ENCODE data around the gene LYL1. TPM values are rescaled to one million over a fixed set of nuclear protein-coding genes. Genes with fewer than 3 reads are reported as not detected.

The LYL1 gene
- total and polyA plus RNA-seq, 2 of the 13 experiments (the other 11 are each of a cell fraction or from before 2014, with no cell fraction given): 0.75 to 0.92 TPM

GRCh38 chr19:13104360-13104847, 1.7 kb upstream of the LYL1 start:
- 92% methylated on average over 29 of the region's 33 CpGs for WGBS (ENCODE audit: low lambda C conversion rate)
- POLR2A ChIA-PET: interaction anchor here (1.2 kb wide), 1 partner anchor 14 kb away, joined by 5 read pairs; the partner anchor contains the start of gene NACC1
- peak; percentile 63; the same call in 1 of the 2 replicates for TF ChIP-seq ZBTB38 (CRISPR knock-in tag; IDR thresholded peaks at IDR 0.05)
- TF ChIP-seq RBFOX2 (IDR thresholded peaks at IDR 0.05; ENCODE audit: low read depth, low read length): 0 out of 2 replicates have a peak, but pooled peaks have one; percentile 30
- TF ChIP-seq KLF12 (CRISPR knock-in tag; IDR thresholded peaks at IDR 0.05; ENCODE audit: borderline replicate concordance): no peak
- TF ChIP-seq MBNL3 (CRISPR knock-in tag; conservative IDR thresholded peaks at IDR 0.05): no peak
- TF ChIP-seq GABPB1 (CRISPR knock-in tag; IDR thresholded peaks at IDR 0.05): peak; percentile 13; the same call in 1 of the 2 replicates
- TF ChIP-seq RAD21 (CRISPR knock-in tag; IDR thresholded peaks at IDR 0.05): peak; percentile 36; the same call in 1 of the 2 replicates
- TF ChIP-seq PATZ1 (CRISPR knock-in tag; IDR thresholded peaks at IDR 0.05): peak; percentile 55
- TF ChIP-seq ZNF687 (CRISPR knock-in tag; IDR thresholded peaks at IDR 0.05): 0 out of 2 replicates have a peak, but pooled peaks have one; percentile 6
- TF ChIP-seq LCORL (IDR thresholded peaks at IDR 0.05): no peak
- no peak for TF ChIP-seq LCORL (CRISPR knock-in tag; IDR thresholded peaks at IDR 0.05)
- TF ChIP-seq, protein P1, sequence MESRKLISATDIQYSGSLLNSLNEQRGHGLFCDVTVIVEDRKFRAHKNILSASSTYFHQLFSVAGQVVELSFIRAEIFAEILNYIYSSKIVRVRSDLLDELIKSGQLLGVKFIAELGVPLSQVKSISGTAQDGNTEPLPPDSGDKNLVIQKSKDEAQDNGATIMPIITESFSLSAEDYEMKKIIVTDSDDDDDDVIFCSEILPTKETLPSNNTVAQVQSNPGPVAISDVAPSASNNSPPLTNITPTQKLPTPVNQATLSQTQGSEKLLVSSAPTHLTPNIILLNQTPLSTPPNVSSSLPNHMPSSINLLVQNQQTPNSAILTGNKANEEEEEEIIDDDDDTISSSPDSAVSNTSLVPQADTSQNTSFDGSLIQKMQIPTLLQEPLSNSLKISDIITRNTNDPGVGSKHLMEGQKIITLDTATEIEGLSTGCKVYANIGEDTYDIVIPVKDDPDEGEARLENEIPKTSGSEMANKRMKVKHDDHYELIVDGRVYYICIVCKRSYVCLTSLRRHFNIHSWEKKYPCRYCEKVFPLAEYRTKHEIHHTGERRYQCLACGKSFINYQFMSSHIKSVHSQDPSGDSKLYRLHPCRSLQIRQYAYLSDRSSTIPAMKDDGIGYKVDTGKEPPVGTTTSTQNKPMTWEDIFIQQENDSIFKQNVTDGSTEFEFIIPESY (CRISPR knock-in tag; IDR thresholded peaks at IDR 0.05): peak; percentile 94

More at GRCh38 chr19:13104360-13104847, 1.7 kb upstream of the LYL1 start:
- no peak for ATAC-seq
- Histone ChIP-seq H3K27me3 (ENCODE audit: control insufficient read depth in 1 of 2, insufficient read depth in 2 of 2, low read length in 2 of 2) (no peaks in the 10 kb centered on the region), H3K9ac (ENCODE audit: insufficient read depth, low read depth, low read length) (no peak overlapping the region), H3K27ac (ENCODE audit: extremely low read length, insufficient read depth, low read length) (no peak overlapping the region), H2AFZ (ENCODE audit: low read length) (no peak overlapping the region), H3K9me3 (ENCODE audit: low read length) (no peaks in the 10 kb centered on the region), H3K79me2 (ENCODE audit: insufficient read depth, low read length) (no peaks in the 10 kb centered on the region), H3K4me3 (replicated peaks in 1 of 3; ENCODE audit: insufficient read depth in 1 of 3, low read depth in 2 of 3, low read length in 3 of 3) (no peak overlapping the region), H3K4me2 (ENCODE audit: low read depth, low read length) (no peak overlapping the region), H3K36me3 (replicated peaks in 1 of 2; ENCODE audit: control insufficient read depth in 1 of 2, insufficient read depth in 2 of 2, low read length in 2 of 2) (peaks cover 3 to 12% of the 10 kb centered on the region in 2 experiments; a peak in 4 of 5 replicates), H3K4me1 (ENCODE audit: insufficient read depth, low read length) (peaks cover 20% of the 10 kb centered on the region), H4K20me1 (ENCODE audit: insufficient read depth, low read length) (no peaks in the 10 kb centered on the region; the same call in 1 of the 2 replicates)
- BruUV-seq (replicated peaks): no TSS peak
- intact Hi-C loops (cut with micrococcal nuclease; ENCODE audit: unreplicated experiment): no loop called here
- CTCF ChIA-PET (ENCODE audit: low intra/inter-chr PET ratio, low total read pairs): no interaction called here
- no peak for FAIRE-seq
- in situ Hi-C loops (cut with HindIII; ENCODE audit: extremely low pct_ligation_motif_present, low pct_unique_long_range_greater_than_20kb): no loop called here
- DNase-seq (ENCODE audit: low spot score): no peak
